B cell (primary cell): Measurements from ENCODE around the gene BCOR. TPM values are rescaled to one million over a fixed set of nuclear protein-coding genes. Genes with fewer than 3 reads are reported as not detected.

Source experiments
- ATAC-seq: fragments of 200-7000 bp; cut with Tn5 transposase; one replicate; pipeline ENCODE4 v1.10.0; 2021; ENCODE audit warnings: low read depth, mild to moderate bottlenecking, moderate number of reproducible peaks, moderate library complexity
- CTCF ChIA-PET: fragments of 350-600 bp; sonication (Branson Sonifier 250); formaldehyde crosslinking; loops from one replicate; lab custom pipeline; 2021; ENCODE audit warnings: antibody characterized with exemption, inconsistent platforms; lab: Charles Lee
- POLR2A ChIA-PET: fragments of 350-600 bp; sonication (Branson Sonifier 250); formaldehyde crosslinking; loops from one replicate; lab custom pipeline; 2021; ENCODE audit warnings: antibody characterized with exemption; lab: Charles Lee
- DNase-seq: peaks from one replicate; pipeline ENCODE4 v3.0.0; 2013
- H2AFZ ChIP-seq: 2 replicates; pipeline ENCODE4 v1.6.1; 2012; ENCODE audit warnings: mild to moderate bottlenecking, low read depth, low read length; ENCODE audit not compliant: insufficient read depth, poor library complexity, severe bottlenecking
- H3K27ac ChIP-seq, 2 donors: 1 replicate in 1 of 2; 2 replicates in 1 of 2; pipeline ENCODE4 v1.5.1; 2012 to 2013; ENCODE audit warnings: low read length in 2 of 2, mild to moderate bottlenecking in 2 of 2, moderate library complexity in 1 of 2
- H3K27me3 ChIP-seq, 4 experiments: fragments of 200-600 bp in 1 of 4; sonication (generic) in 1 of 4; replicated peaks in 1 of 4; 1 replicate in 2 of 4; 2 replicates in 2 of 4; pipeline versions ENCODE4 v1.6.1 to v1.7.0; 2013 to 2016; ENCODE audit warnings: low read length in 3 of 4, mild to moderate bottlenecking in 2 of 4, mixed read lengths in 1 of 4, moderate library complexity in 1 of 4; ENCODE audit not compliant: insufficient read depth in 4 of 4, control insufficient read depth in 3 of 4; ENCODE audit errors: control extremely low read depth in 1 of 4
- H3K36me3 ChIP-seq, 2 experiments: replicated peaks in 1 of 2; 1 replicate in 1 of 2; 2 replicates in 1 of 2; pipeline versions ENCODE4 v1.6.1 to v1.7.1; 2013; ENCODE audit warnings: low read length in 1 of 2; ENCODE audit not compliant: insufficient read depth in 2 of 2, control insufficient read depth in 1 of 2; ENCODE audit errors: control extremely low read depth in 1 of 2, extremely low read depth in 1 of 2
- H3K4me1 ChIP-seq, 2 donors: fragments of 200-600 bp in 1 of 2; sonication (generic) in 1 of 2; 1 replicate in 1 of 2; 2 replicates in 1 of 2; pipeline versions ENCODE4 v1.5.1 to v1.6.1; 2013 to 2017; ENCODE audit warnings: low read length in 2 of 2; ENCODE audit not compliant: control insufficient read depth in 2 of 2, insufficient read depth in 2 of 2
- H3K4me2 ChIP-seq: replicated peaks from 2 replicates; pipeline ENCODE3; 2012; ENCODE audit warnings: mild to moderate bottlenecking, low read depth, low read length; ENCODE audit not compliant: poor library complexity, severe bottlenecking
- H3K4me3 ChIP-seq, 5 experiments: fragments of 200-600 bp in 1 of 5; sonication (generic) in 1 of 5; 1 replicate in 3 of 5; 2 replicates in 2 of 5; pipeline versions ENCODE4 v1.5.1 to v1.7.0; 2011 to 2016; ENCODE audit warnings: low read length in 4 of 5, mild to moderate bottlenecking in 4 of 5, low read depth in 2 of 5, control low read depth in 1 of 5, moderate library complexity in 1 of 5; ENCODE audit not compliant: insufficient read depth in 1 of 5; ENCODE audit errors: control extremely low read depth in 1 of 5, extremely low read depth in 1 of 5
- H3K79me2 ChIP-seq: fragments of 200-600 bp; sonication (generic); one replicate; pipeline ENCODE4 v1.6.0; 2016; ENCODE audit warnings: low read length; ENCODE audit not compliant: control insufficient read depth, insufficient read depth
- H3K9ac ChIP-seq: fragments of 200-600 bp; sonication (generic); 2 replicates; pipeline ENCODE4 v1.6.1; 2017; ENCODE audit warnings: mild to moderate bottlenecking, low read length, moderate library complexity
- H3K9me3 ChIP-seq, 3 donors: one replicate each; pipeline versions ENCODE4 v1.6.1 to v1.7.1; 2013; ENCODE audit warnings: low read length in 2 of 3; ENCODE audit not compliant: control insufficient read depth in 2 of 3, insufficient read depth in 1 of 3; ENCODE audit errors: control extremely low read depth in 1 of 3
- H4K20me1 ChIP-seq: 2 replicates; pipeline ENCODE4 v1.6.0; 2012; ENCODE audit warnings: mild to moderate bottlenecking, low read length; ENCODE audit not compliant: insufficient read depth, control insufficient read depth, poor library complexity, severe bottlenecking
- H3K27ac Mint-ChIP-seq: one replicate; pipeline ENCODE4 v1.8.0; 2021; ENCODE audit warnings: mixed read lengths
- H3K27me3 Mint-ChIP-seq: one replicate; pipeline ENCODE4 v1.8.0; 2021; ENCODE audit warnings: mixed read lengths
- H3K4me1 Mint-ChIP-seq: one replicate; pipeline ENCODE4 v1.8.0; 2021; ENCODE audit warnings: mixed read lengths
- H3K4me3 Mint-ChIP-seq: one replicate; pipeline ENCODE4 v1.8.0; 2021; ENCODE audit warnings: mixed read lengths
- H3K9me3 Mint-ChIP-seq: one replicate; pipeline ENCODE4 v1.8.0; 2022; ENCODE audit warnings: mixed read lengths; ENCODE audit not compliant: insufficient read depth
- EZH2 ChIP-seq: IDR thresholded peaks from 2 replicates; pipeline ENCODE4 v1.6.1; 2012; ENCODE audit warnings: borderline replicate concordance, low read depth, mild to moderate bottlenecking, moderate library complexity, low read length; ENCODE audit not compliant: insufficient read depth, poor library complexity, severe bottlenecking
- WGBS: methylation state at CpG from one replicate; pipeline ENCODE4 v1.1.5; 2013; ENCODE audit warnings: missing lambda C conversion rate; ENCODE audit not compliant: insufficient coverage; 5-methylcytosine and 5-hydroxymethylcytosine counted together
- intact Hi-C: fragments of 100-400 bp; cut with micrococcal nuclease; formaldehyde crosslinking; loops from one replicate; pipeline ENCODE4 v1.10.0; 2022
- polyA plus RNA-seq: library from polyadenylated mRNA; depleted of rRNA; stranded (reverse); fragments of >200 nt; gene quantifications from 2 replicates; pipeline ENCODE4 v1.2.3, GENCODE V29; 2012
- total RNA-seq, 2 donors: library from RNA; stranded (reverse); fragments of 120-200 nt in 1 of 2; gene quantifications; 1 replicate in 1 of 2; 2 replicates in 1 of 2; pipeline versions ENCODE4 v1.2.3 to v1.2.4, GENCODE V29; 2013 to 2022
- TF ChIP-seq, protein P1 (sequence below): fragments of 200-600 bp; IDR thresholded peaks from one replicate; pipeline ENCODE4 v1.8.0; 2022; ENCODE audit warnings: antibody characterized with exemption, mild to moderate bottlenecking

The BCOR gene
- total and polyA plus RNA-seq, 2 donors (not counting 1 experiment from before 2014, with no cell fraction given): 19.0 to 65.3 TPM

DNA sequence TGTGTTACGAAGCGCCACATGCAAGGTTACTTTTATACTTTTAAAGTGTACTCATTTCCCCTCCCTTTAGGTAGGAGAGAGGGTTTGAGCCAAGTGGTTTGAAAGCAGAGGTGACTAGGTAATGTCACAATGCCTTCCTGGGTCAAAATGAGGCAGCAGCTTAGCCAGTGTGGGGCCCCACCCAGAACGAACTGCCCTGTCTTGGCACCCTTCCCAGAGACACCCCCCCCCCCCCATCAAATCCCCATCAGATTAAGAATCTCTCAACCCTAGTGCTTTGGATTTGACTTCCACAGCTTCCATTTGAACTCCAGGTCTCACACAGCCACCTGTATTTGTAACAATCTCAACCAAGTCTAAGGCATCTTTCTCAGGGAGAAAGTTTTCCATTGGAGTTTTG lies 31.1 kb downstream of the BCOR start:
- ChIA-PET CTCF (no interaction called here), POLR2A (no interaction called here)
- Histone ChIP-seq H3K4me1 (no peaks in the 10 kb centered on the region), H3K27ac (no peak overlapping the region), H4K20me1 (peaks cover 81% of the 10 kb centered on the region), H3K4me3 (no peak overlapping the region), H3K4me2 (no peak overlapping the region), H3K27me3 (no peaks in the 10 kb centered on the region), H2AFZ (no peak overlapping the region), H3K36me3 (peaks cover 0 to 66% of the 10 kb centered on the region in 2 experiments), H3K9me3 (no peaks in the 10 kb centered on the region), H3K79me2 (peaks cover 23% of the 10 kb centered on the region), H3K9ac (no peak overlapping the region)
- no peak for TF ChIP-seq EZH2
- TF ChIP-seq, protein P1, sequence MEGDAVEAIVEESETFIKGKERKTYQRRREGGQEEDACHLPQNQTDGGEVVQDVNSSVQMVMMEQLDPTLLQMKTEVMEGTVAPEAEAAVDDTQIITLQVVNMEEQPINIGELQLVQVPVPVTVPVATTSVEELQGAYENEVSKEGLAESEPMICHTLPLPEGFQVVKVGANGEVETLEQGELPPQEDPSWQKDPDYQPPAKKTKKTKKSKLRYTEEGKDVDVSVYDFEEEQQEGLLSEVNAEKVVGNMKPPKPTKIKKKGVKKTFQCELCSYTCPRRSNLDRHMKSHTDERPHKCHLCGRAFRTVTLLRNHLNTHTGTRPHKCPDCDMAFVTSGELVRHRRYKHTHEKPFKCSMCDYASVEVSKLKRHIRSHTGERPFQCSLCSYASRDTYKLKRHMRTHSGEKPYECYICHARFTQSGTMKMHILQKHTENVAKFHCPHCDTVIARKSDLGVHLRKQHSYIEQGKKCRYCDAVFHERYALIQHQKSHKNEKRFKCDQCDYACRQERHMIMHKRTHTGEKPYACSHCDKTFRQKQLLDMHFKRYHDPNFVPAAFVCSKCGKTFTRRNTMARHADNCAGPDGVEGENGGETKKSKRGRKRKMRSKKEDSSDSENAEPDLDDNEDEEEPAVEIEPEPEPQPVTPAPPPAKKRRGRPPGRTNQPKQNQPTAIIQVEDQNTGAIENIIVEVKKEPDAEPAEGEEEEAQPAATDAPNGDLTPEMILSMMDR: no peak
- no peak for DNase-seq
- Mint-ChIP-seq H3K27ac (no peak overlapping the region), H3K4me3 (no peak overlapping the region), H3K27me3 (no peaks in the 10 kb centered on the region), H3K4me1 (peaks cover 5% of the 10 kb centered on the region), H3K9me3 (no peaks in the 10 kb centered on the region)
- ATAC-seq: no peak
- no CpG with 5 or more reads among the region's 3 CpGs for WGBS
- intact Hi-C loops: no loop called here

- TF ChIP-seq EZH2: no peak
- TF ChIP-seq, protein P1: no peak
- H4K20me1 ChIP-seq: peaks cover 81% of the 10 kb centered on the region
- ChIA-PET POLR2A (no interaction called here), CTCF (interaction anchor here (0.9 kb wide), 1 partner anchor 85 kb away, joined by 3 read pairs; no protein-coding TSS in a partner anchor)
- peaks cover 5% of the 10 kb centered on the region for H3K4me1 Mint-ChIP-seq
- no peaks in the 10 kb centered on the region for H3K27me3 ChIP-seq
- no peaks in the 10 kb centered on the region for H3K27me3 Mint-ChIP-seq
- no peaks in the 10 kb centered on the region for H3K4me1 ChIP-seq
- ATAC-seq (no peak), DNase-seq (no peak)
- H3K9me3 ChIP-seq: no peaks in the 10 kb centered on the region
- no peak overlapping the region for H3K4me3 Mint-ChIP-seq
- H3K36me3 ChIP-seq: peaks cover 0 to 71% of the 10 kb centered on the region in 2 experiments
- no peak overlapping the region for H3K27ac Mint-ChIP-seq
- H3K27ac ChIP-seq: no peak overlapping the region
- no peak overlapping the region for H3K4me2 ChIP-seq
- intact Hi-C loops: no loop called here
- no peak overlapping the region for H3K4me3 ChIP-seq
- peaks cover 22% of the 10 kb centered on the region for H3K79me2 ChIP-seq
- no peak overlapping the region for H3K9ac ChIP-seq
- no peaks in the 10 kb centered on the region for H3K9me3 Mint-ChIP-seq
- no peak overlapping the region for H2AFZ ChIP-seq
- WGBS: 90% methylated on average over 2 of the region's 16 CpGs
Measured at GRCh38 chrX:40065296-40066046, 32.3 kb downstream of the BCOR start.
